ENCODE results near the gene ALPG. TPM values are rescaled to one million over a fixed set of nuclear protein-coding genes. Genes with fewer than 3 reads are reported as not detected.
"Not testable (repeated sequence)": the region's sequence is repeated elsewhere in the genome, so short reads cannot be mapped to it uniquely, and the experiment has no call there.

The ALPG gene
- total and polyA plus RNA-seq, 4 donors: not detected

DNA sequence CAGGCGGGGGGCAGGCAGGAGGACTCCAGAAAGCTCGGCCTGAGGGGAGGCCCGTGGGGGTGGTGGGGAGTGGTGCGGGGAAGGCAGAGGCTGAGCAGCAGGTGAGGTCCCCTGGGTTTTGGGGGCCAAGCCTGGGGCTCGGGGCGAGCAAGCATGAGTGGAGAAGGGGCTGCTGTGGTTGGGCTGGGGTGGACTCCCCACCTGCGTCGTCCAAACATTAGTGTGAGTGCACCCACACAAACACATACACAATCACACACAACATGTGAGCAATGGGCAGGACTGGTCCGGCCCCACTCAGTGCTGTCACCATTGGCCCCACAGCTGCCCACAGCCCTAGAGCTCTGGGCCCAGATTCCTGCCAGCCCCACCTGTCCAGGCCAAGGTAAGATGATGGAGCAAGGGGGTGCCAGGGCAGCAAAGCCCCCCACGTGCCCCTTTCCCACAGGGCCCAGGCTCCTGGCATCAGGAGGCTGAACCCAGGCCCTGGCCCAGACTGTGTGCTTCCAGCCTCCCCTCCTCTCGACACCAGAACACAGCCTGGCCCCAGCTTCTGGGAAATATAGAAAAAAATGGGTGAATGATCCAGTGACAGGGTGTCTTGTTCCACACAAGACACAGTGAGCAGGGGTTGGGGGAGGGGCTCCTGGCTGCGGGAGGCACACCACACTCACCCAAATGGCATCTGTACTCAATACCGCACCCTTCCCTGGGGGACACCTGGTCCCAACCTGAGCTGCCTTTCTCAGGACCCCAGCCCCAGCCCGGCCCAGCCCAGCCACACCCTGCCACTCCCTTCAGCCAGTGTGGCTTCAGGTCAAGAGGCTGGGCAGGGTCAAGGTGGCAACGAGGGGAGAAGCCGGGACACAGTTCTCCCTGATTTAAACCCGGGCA, 28.6 kb upstream of the ALPG start:
- peaks cover 0 to 3% (median 2%) of the 10 kb centered on the region in 4 donors for H3K27me3 ChIP-seq (ENCODE audit: control insufficient read depth in 4 of 4, insufficient read depth in 4 of 4, low read length in 3 of 4)
- DNase-seq (ENCODE audit: low spot score): no peak
- no peak overlapping the region for H3K9ac ChIP-seq (ENCODE audit: low read depth in 1 of 2, low read length in 2 of 2)
- no peaks in the 10 kb centered on the region for H3K9me3 ChIP-seq (ENCODE audit: control insufficient read depth in 4 of 4, low read length in 3 of 4)
- H3K4me1 ChIP-seq (ENCODE audit: control insufficient read depth in 4 of 4, insufficient read depth in 4 of 4, low read length in 3 of 4): peaks cover 0 to 1% (median 0%) of the 10 kb centered on the region in 4 donors
- no peaks in the 10 kb centered on the region for H3K36me3 ChIP-seq (ENCODE audit: control insufficient read depth in 4 of 4, insufficient read depth in 3 of 4, low read depth in 1 of 4, low read length in 3 of 4)
- 84% methylated on average over 17 of the region's 17 CpGs for WGBS
- no peak overlapping the region for H3K27ac ChIP-seq (ENCODE audit: low read depth in 1 of 2, low read length in 2 of 2)
- no peak overlapping the region for H3K4me3 ChIP-seq (ENCODE audit: low read depth in 1 of 3, low read length in 3 of 3)
- TF ChIP-seq FOXA2 (IDR thresholded peaks at IDR 0.05) (no peak), GABPA (IDR thresholded peaks at IDR 0.05 in 1 of 2, conservative IDR thresholded peaks at IDR 0.05 in 1 of 2) (no peak), HNF4A (conservative IDR thresholded peaks at IDR 0.05) (no peak), RAD21 (IDR thresholded peaks at IDR 0.05) (no peak), JUND (IDR thresholded peaks at IDR 0.05) (no peak), FOXA1 (IDR thresholded peaks at IDR 0.05) (no peak), MAX (IDR thresholded peaks at IDR 0.05) (no peak), TAF1 (conservative IDR thresholded peaks at IDR 0.05) (no peak), RXRA (IDR thresholded peaks at IDR 0.05) (no peak), NR2F2 (IDR thresholded peaks at IDR 0.05) (no peak), HNF4G (IDR thresholded peaks at IDR 0.05) (no peak)

- H3K27ac ChIP-seq (ENCODE audit: low read depth in 1 of 2, low read length in 2 of 2): not testable (repeated sequence)
Measured at GRCh38 chr2:232378735-232379151, 27.9 kb upstream of the ALPG start, which contains the start of gene ALPP. ALPP (plus strand) TSS chr2:232378751; CDS start chr2:232378803, 52 bp downstream.

GRCh38 chr2:232379610-232380590, 26.7 kb upstream of the ALPG start:
- not testable (repeated sequence) for H3K9me3 ChIP-seq (ENCODE audit: control insufficient read depth in 4 of 4, low read length in 3 of 4); H3K4me1 ChIP-seq (ENCODE audit: control insufficient read depth in 4 of 4, insufficient read depth in 4 of 4, low read length in 3 of 4); H3K36me3 ChIP-seq (ENCODE audit: control insufficient read depth in 4 of 4, insufficient read depth in 3 of 4, low read depth in 1 of 4, low read length in 3 of 4); DNase-seq (ENCODE audit: low spot score); H3K27me3 ChIP-seq (ENCODE audit: control insufficient read depth in 4 of 4, insufficient read depth in 4 of 4, low read length in 3 of 4); H3K27ac ChIP-seq (ENCODE audit: low read depth in 1 of 2, low read length in 2 of 2); H3K4me3 ChIP-seq (ENCODE audit: low read depth in 1 of 3, low read length in 3 of 3); H3K9ac ChIP-seq (ENCODE audit: low read depth in 1 of 2, low read length in 2 of 2)
- 86% methylated on average over 41 of the region's 41 CpGs for WGBS

More at GRCh38 chr2:232378735-232379151, 27.9 kb upstream of the ALPG start, which contains the start of gene ALPP:
- WGBS: 93% methylated on average over 12 of the region's 12 CpGs
- H3K27me3 ChIP-seq (ENCODE audit: control insufficient read depth in 4 of 4, insufficient read depth in 4 of 4, low read length in 3 of 4); H3K9me3 ChIP-seq (ENCODE audit: control insufficient read depth in 4 of 4, low read length in 3 of 4); H3K9ac ChIP-seq (ENCODE audit: low read depth in 1 of 2, low read length in 2 of 2); H3K4me3 ChIP-seq (ENCODE audit: low read depth in 1 of 3, low read length in 3 of 3); H3K36me3 ChIP-seq (ENCODE audit: control insufficient read depth in 4 of 4, insufficient read depth in 3 of 4, low read depth in 1 of 4, low read length in 3 of 4); H3K4me1 ChIP-seq (ENCODE audit: control insufficient read depth in 4 of 4, insufficient read depth in 4 of 4, low read length in 3 of 4); DNase-seq (ENCODE audit: low spot score): not testable (repeated sequence)

DNA sequence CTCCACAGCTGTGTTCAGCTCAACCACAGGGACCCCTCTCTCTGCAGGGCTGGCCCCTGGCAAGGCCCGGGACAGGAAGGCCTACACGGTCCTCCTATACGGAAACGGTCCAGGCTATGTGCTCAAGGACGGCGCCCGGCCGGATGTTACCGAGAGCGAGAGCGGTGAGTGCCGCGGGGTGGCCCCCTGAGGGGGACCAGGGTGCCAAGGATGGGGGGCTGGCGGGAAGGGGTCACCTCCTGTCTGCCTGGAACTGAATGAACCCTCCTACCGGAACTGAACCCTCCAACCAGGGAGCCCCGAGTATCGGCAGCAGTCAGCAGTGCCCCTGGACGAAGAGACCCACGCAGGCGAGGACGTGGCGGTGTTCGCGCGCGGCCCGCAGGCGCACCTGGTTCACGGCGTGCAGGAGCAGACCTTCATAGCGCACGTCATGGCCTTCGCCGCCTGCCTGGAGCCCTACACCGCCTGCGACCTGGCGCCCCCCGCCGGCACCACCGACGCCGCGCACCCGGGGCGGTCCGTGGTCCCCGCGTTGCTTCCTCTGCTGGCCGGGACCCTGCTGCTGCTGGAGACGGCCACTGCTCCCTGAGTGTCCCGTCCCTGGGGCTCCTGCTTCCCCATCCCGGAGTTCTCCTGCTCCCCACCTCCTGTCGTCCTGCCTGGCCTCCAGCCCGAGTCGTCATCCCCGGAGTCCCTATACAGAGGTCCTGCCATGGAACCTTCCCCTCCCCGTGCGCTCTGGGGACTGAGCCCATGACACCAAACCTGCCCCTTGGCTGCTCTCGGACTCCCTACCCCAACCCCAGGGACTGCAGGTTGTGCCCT, 25.2 kb upstream of the ALPG start:
- WGBS: 24% methylated on average over 59 of the region's 59 CpGs
- not testable (repeated sequence) for H3K9ac ChIP-seq (ENCODE audit: low read depth in 1 of 2, low read length in 2 of 2); H3K27ac ChIP-seq (ENCODE audit: low read depth in 1 of 2, low read length in 2 of 2); H3K9me3 ChIP-seq (ENCODE audit: control insufficient read depth in 4 of 4, low read length in 3 of 4); H3K36me3 ChIP-seq (ENCODE audit: control insufficient read depth in 4 of 4, insufficient read depth in 3 of 4, low read depth in 1 of 4, low read length in 3 of 4); H3K27me3 ChIP-seq (ENCODE audit: control insufficient read depth in 4 of 4, insufficient read depth in 4 of 4, low read length in 3 of 4); H3K4me3 ChIP-seq (ENCODE audit: low read depth in 1 of 3, low read length in 3 of 3); H3K4me1 ChIP-seq (ENCODE audit: control insufficient read depth in 4 of 4, insufficient read depth in 4 of 4, low read length in 3 of 4); DNase-seq (ENCODE audit: low spot score)

Measured in liver (tissue), 9 donors.